Neuron (in vitro differentiated cells): Measurements from ENCODE around the gene ZNF674.
A peak's percentile ranks its signal among the peaks of the same experiment; 100 is the strongest.

Experiments
- H2AFZ ChIP-seq: one replicate; pipeline ENCODE4 v1.6.1; 2013; ENCODE audit warnings: low read depth, mild to moderate bottlenecking, inconsistent platforms, low read length, moderate library complexity
- H3K27me3 ChIP-seq: one replicate; pipeline ENCODE4 v1.6.1; 2013; ENCODE audit warnings: low read length; ENCODE audit not compliant: insufficient read depth
- H3K36me3 ChIP-seq: one replicate; pipeline ENCODE4 v1.6.1; 2013; ENCODE audit warnings: low read length; ENCODE audit not compliant: insufficient read depth
- H3K4me1 ChIP-seq: one replicate; pipeline ENCODE4 v1.6.1; 2013; ENCODE audit warnings: low read length; ENCODE audit not compliant: insufficient read depth
- H3K4me3 ChIP-seq: 2 replicates; pipeline ENCODE4 v1.5.1; 2013; ENCODE audit warnings: mild to moderate bottlenecking, low read length, moderate library complexity
- H3K9me3 ChIP-seq: one replicate; pipeline ENCODE4 v1.6.1; 2013; ENCODE audit warnings: low read length

ZNF674 gene

DNA sequence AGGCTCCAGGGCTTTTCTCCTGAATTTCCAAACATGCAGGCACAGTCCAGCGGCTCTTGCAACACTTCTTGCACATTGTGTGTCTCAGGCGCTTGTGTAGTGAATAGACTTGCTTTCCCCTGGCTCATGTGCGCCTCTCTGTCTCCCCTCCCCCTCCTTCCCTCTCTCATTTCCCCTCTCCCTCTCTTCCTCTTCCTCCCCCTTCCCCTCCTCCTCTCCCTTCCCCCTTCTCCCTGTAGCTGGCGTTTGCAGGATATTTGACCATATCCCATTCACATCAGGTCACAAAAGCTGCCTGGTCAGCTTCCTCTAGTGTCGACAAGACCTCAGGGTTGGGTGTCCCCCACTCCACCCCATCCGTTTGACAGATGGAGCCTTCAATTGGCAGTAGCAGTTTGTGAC is 30.8 kb upstream of the ZNF674 start:
- Histone ChIP-seq H3K9me3 (no peaks in the 10 kb centered on the region), H3K27me3 (peaks cover 6% of the 10 kb centered on the region), H3K4me3 (peak overlapping the region; percentile 54), H3K4me1 (peaks cover 13% of the 10 kb centered on the region), H2AFZ (peak overlapping the region; percentile 5), H3K36me3 (no peaks in the 10 kb centered on the region)

DNA sequence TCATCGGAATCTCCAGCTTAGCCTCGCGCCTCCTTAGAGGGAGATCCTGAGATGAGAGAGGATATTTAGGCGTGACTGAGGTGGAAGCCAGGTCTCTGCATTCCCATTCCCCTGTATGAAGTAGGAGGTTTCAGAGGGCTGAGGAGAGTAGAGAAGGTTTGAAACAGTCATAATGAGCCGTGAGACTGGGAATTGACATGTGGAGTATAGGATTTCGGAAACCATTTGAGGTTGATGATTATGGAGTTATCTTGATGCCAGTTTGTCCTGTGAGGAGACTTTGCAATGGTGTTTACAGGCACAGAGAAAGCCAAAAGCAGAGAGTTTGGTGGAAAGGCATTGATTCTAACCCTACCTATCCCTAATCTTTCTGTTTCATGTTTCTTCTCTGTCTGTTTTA is 30.4 kb upstream of the ZNF674 start:
- no peaks in the 10 kb centered on the region for H3K36me3 ChIP-seq

DNA sequence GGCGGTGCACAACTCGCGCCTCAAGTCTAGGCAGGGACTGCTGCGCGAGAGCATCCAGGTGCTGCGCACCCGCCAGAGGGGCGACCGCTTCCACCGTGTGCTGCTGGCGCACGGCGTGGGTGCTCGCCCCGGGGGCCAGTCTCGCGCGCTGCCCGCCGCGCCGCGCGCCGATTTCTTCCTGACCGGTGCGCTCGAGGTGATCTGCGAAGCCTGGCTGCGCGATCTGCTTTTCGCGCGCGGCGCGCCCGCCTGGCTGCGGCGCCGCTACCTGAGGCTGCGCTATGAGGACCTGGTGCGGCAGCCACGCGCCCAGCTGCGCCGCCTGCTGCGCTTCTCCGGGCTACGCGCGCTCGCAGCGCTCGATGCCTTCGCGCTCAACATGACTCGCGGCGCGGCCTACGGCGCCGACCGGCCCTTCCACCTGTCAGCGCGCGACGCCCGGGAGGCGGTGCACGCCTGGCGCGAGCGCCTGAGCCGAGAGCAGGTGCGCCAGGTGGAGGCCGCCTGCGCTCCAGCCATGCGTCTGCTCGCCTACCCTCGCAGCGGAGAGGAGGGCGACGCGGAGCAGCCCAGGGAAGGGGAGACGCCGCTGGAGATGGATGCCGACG is 29.7 kb upstream of the ZNF674 start:
- Histone ChIP-seq H3K27me3 (peaks cover 6% of the 10 kb centered on the region), H3K9me3 (no peaks in the 10 kb centered on the region), H3K4me1 (peaks cover 13% of the 10 kb centered on the region), H2AFZ (peak overlapping the region; percentile 72), H3K36me3 (no peaks in the 10 kb centered on the region), H3K4me3 (peak overlapping the region; percentile 54)

More for the DNA sequence above, 30.4 kb upstream of the ZNF674 start:
- peaks cover 6% of the 10 kb centered on the region for H3K27me3 ChIP-seq
- peak overlapping the region; percentile 54 for H3K4me3 ChIP-seq
- H2AFZ ChIP-seq, result peak overlapping the region; percentile 5
- H3K4me1 ChIP-seq, result peaks cover 13% of the 10 kb centered on the region
- no peaks in the 10 kb centered on the region for H3K9me3 ChIP-seq

GRCh38 chrX:46573892-46574773 is 28.9 kb upstream of the ZNF674 start:
- Histone ChIP-seq H3K9me3 (no peaks in the 10 kb centered on the region), H2AFZ (peak overlapping the region; percentile 26), H3K4me3 (peak overlapping the region; percentile 54), H3K36me3 (no peaks in the 10 kb centered on the region), H3K4me1 (peaks cover 13% of the 10 kb centered on the region), H3K27me3 (peaks cover 6% of the 10 kb centered on the region)

GRCh38 chrX:46573331-46573891 is 28.2 kb upstream of the ZNF674 start, which contains the start of gene CHST7:
TSS of gene CHST7 (plus strand) at chrX:46573765. CDS start at chrX:46573932, 167 bp downstream.
- peak within 1 kb of the TSS; percentile 54 for H3K4me3 ChIP-seq
- no peaks in the 10 kb centered on the region for H3K9me3 ChIP-seq

GRCh38 chrX:46572340-46572936 is 27.2 kb upstream of the ZNF674 start:
- no peak overlapping the region for H3K4me3 ChIP-seq
- no peaks in the 10 kb centered on the region for H3K36me3 ChIP-seq
- H3K9me3 ChIP-seq, result no peaks in the 10 kb centered on the region
- H3K4me1 ChIP-seq, result peaks cover 13% of the 10 kb centered on the region
- H3K27me3 ChIP-seq, result peaks cover 6% of the 10 kb centered on the region
- H2AFZ ChIP-seq, result no peak overlapping the region

More at GRCh38 chrX:46573331-46573891, 28.2 kb upstream of the ZNF674 start, which contains the start of gene CHST7:
- Histone ChIP-seq H3K27me3 (peaks cover 6% of the 10 kb centered on the region), H3K4me1 (peaks cover 13% of the 10 kb centered on the region), H3K36me3 (no peaks in the 10 kb centered on the region), H2AFZ (peak within 1 kb of the TSS; percentile 26)

- no peaks in the 10 kb centered on the region for H3K9me3 ChIP-seq
- H3K36me3 ChIP-seq, result no peaks in the 10 kb centered on the region
- peaks cover 13% of the 10 kb centered on the region for H3K4me1 ChIP-seq
- H3K27me3 ChIP-seq, result peaks cover 6% of the 10 kb centered on the region
- no peak overlapping the region for H3K4me3 ChIP-seq
- H2AFZ ChIP-seq, result no peak overlapping the region
Measured at GRCh38 chrX:46571423-46572339, 26.5 kb upstream of the ZNF674 start.

- Histone ChIP-seq H3K27me3 (peaks cover 3% of the 10 kb centered on the region), H3K9me3 (no peaks in the 10 kb centered on the region), H3K4me3 (no peak overlapping the region), H3K36me3 (no peaks in the 10 kb centered on the region), H2AFZ (no peak overlapping the region), H3K4me1 (no peaks in the 10 kb centered on the region)
Measured at GRCh38 chrX:46569621-46570020, 24.4 kb upstream of the ZNF674 start.

DNA sequence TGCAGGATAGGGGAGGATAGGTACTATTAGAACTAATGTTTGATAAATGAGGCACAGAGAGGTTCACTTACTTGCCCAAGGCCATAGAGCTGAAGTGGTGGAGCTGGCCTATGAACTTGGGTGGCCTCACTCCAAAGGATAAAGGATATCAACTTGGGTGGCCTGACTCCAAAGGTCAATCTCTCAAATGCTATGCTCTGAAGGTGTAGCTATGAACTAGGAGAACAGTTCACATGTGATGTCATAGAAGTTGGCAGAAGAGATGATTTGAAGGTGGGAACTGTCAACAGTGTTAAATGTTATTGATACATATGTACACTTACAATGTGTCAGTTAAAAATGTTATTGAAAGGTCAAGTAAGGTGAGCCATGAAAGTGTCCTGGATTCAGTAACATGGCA is 22.2 kb upstream of the ZNF674 start:
- H3K4me1 ChIP-seq, result no peaks in the 10 kb centered on the region
- H2AFZ ChIP-seq, result no peak overlapping the region
- no peaks in the 10 kb centered on the region for H3K36me3 ChIP-seq
- peaks cover 3% of the 10 kb centered on the region for H3K27me3 ChIP-seq
- H3K4me3 ChIP-seq, result no peak overlapping the region
- no peaks in the 10 kb centered on the region for H3K9me3 ChIP-seq

DNA sequence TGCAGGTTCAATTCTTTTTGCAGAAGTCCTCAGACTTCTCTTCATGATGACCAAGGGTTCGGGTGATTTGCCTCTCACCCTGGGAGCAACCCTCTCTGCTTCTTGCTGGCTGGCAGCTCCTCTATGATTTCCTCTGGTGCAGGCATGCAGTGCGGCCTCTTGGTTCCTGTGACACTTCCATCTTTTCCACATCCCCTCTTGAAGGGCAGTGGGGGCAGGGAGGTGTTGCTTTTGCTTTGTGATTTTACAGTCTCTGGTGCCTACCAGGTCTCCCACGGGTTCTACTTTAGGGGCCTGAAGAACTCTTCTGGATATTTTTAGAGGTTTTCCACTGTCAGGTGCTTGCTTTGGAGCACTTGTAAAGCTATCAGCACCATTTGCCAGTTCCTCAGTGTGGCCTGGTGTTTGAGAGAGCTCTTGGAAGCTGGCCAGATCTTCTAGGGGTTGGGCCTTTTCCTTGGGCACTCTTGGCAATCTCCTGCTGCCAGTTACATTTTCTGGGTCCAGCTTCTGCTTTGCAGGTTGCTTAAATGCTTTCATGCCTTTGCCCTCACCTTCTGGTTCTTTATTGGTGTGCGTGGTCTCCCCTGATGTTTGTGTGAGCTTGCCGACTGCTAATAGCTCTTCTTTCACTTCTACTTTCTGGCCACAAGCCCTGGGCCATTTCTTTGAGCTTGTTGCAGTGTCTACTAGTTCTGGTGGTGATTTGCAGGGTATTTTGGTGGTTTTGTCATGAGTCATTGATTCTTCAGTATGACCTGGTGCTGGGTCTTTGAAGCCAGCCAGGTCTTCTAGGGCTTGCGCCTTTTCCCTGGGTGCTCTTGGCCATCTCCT is 16.8 kb upstream of the ZNF674 start:
- H3K27me3 ChIP-seq, result no peaks in the 10 kb centered on the region
- no peak overlapping the region for H3K4me3 ChIP-seq
- no peaks in the 10 kb centered on the region for H3K4me1 ChIP-seq
- H3K36me3 ChIP-seq, result no peaks in the 10 kb centered on the region
- no peaks in the 10 kb centered on the region for H3K9me3 ChIP-seq
- no peak overlapping the region for H2AFZ ChIP-seq

- Histone ChIP-seq H3K27me3 (no peaks in the 10 kb centered on the region), H3K36me3 (no peaks in the 10 kb centered on the region), H2AFZ (no peak overlapping the region), H3K4me1 (no peaks in the 10 kb centered on the region), H3K9me3 (no peaks in the 10 kb centered on the region), H3K4me3 (no peak overlapping the region)
Measured at GRCh38 chrX:46559062-46559461, 13.8 kb upstream of the ZNF674 start.
